ENCODE measurements around the gene DNM1. TPM values are rescaled to one million over a fixed set of nuclear protein-coding genes. Genes with fewer than 3 reads are reported as not detected.

The DNM1 gene
- total and polyA plus RNA-seq, 2 of the 8 experiments (the other 6 are each of a cell fraction or from before 2014, with no cell fraction given) = 34.3 to 62.7 TPM

- TF ChIP-seq USF2 (IDR thresholded peaks at IDR 0.05; ENCODE audit: low read length) = no peak
- peak in 1 of 2 experiments; percentile 34; a peak in 1 of 4 replicates for TF ChIP-seq HDAC2 (IDR thresholded peaks at IDR 0.05; ENCODE audit: borderline replicate concordance in 1 of 2, low read depth in 2 of 2, low read length in 2 of 2)
- TF ChIP-seq CTCF (IDR thresholded peaks at IDR 0.05; ENCODE audit: control extremely low read depth in 1 of 3, insufficient read depth in 1 of 3, low read depth in 1 of 3, low read length in 3 of 3) = peak in 1 of 3 experiments; percentile 3; a peak in 1 of 4 replicates
- TF ChIP-seq PHF8 (conservative IDR thresholded peaks at IDR 0.05; ENCODE audit: low read depth, low read length) = peak; percentile 32; the same call in 1 of the 2 replicates
- TF ChIP-seq CBX8 (IDR thresholded peaks at IDR 0.05; ENCODE audit: borderline replicate concordance, low read depth, low read length) = no peak
- TF ChIP-seq SUZ12 (IDR thresholded peaks at IDR 0.05; ENCODE audit: low read length) = no peak
- no peak for TF ChIP-seq ATF3 (IDR thresholded peaks at IDR 0.05; ENCODE audit: insufficient read depth, low read depth, low read length)
- TF ChIP-seq SIX5 (IDR thresholded peaks at IDR 0.05; ENCODE audit: low read depth, low read length) = no peak
- TF ChIP-seq RNF2 (IDR thresholded peaks at IDR 0.05; ENCODE audit: borderline replicate concordance, low read depth, low read length, missing control alignments, poor library complexity, severe bottlenecking) = no peak
- TF ChIP-seq GTF2F1 (IDR thresholded peaks at IDR 0.05; ENCODE audit: borderline replicate concordance, low read depth, low read length) = no peak
- TF ChIP-seq HDAC6 (IDR thresholded peaks at IDR 0.05; ENCODE audit: low read depth, low read length) = no peak
- peak; percentile 84 for TF ChIP-seq KDM4A (IDR thresholded peaks at IDR 0.05; ENCODE audit: low read depth, low read length, severe bottlenecking)
- 0 out of 2 replicates have a peak, but pooled peaks have one; percentile 2 for TF ChIP-seq TEAD4 (IDR thresholded peaks at IDR 0.05; ENCODE audit: low read depth, low read length)
- TF ChIP-seq ASH2L (IDR thresholded peaks at IDR 0.05; ENCODE audit: low read length) = peak; percentile 14
- TF ChIP-seq SP4 (IDR thresholded peaks at IDR 0.05; ENCODE audit: low read length) = no peak
- no peak for TF ChIP-seq CTBP2 (IDR thresholded peaks at IDR 0.05; ENCODE audit: borderline replicate concordance, insufficient read depth, insufficient read length, low read length)
- no peak for TF ChIP-seq JUN (IDR thresholded peaks at IDR 0.05; ENCODE audit: low read depth, low read length)
These were observed 750 bp downstream of the DNM1 start (continued) for GRCh38 chr9:128203707-128204551.
